Measurements from ENCODE around the gene TMEM88. TPM values are rescaled to one million over a fixed set of nuclear protein-coding genes. Genes with fewer than 3 reads are reported as not detected.

Gene TMEM88
- total RNA-seq, 1 donor from 2014 or later = 7.1 TPM

- TF ChIP-seq, protein P1, sequence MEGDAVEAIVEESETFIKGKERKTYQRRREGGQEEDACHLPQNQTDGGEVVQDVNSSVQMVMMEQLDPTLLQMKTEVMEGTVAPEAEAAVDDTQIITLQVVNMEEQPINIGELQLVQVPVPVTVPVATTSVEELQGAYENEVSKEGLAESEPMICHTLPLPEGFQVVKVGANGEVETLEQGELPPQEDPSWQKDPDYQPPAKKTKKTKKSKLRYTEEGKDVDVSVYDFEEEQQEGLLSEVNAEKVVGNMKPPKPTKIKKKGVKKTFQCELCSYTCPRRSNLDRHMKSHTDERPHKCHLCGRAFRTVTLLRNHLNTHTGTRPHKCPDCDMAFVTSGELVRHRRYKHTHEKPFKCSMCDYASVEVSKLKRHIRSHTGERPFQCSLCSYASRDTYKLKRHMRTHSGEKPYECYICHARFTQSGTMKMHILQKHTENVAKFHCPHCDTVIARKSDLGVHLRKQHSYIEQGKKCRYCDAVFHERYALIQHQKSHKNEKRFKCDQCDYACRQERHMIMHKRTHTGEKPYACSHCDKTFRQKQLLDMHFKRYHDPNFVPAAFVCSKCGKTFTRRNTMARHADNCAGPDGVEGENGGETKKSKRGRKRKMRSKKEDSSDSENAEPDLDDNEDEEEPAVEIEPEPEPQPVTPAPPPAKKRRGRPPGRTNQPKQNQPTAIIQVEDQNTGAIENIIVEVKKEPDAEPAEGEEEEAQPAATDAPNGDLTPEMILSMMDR (IDR thresholded peaks at IDR 0.05) = no peak
- no peak for ATAC-seq (ENCODE audit: low read depth)
- Mint-ChIP-seq H3K9me3 (no peaks in the 10 kb centered on the region), H3K36me3 (ENCODE audit: low read depth) (peaks cover 26% of the 10 kb centered on the region), H3K4me1 (peaks cover 68% of the 10 kb centered on the region), H3K27me3 (no peaks in the 10 kb centered on the region), H3K4me3 (peak overlapping the region; percentile 98), H3K27ac (peak overlapping the region; percentile 89)
- intact Hi-C loops (cut with micrococcal nuclease) = loop anchor here (1.0 to 2.0 kb wide), 3 partner anchors 10 to 826 kb away; partner anchors contain the start of gene ALOXE3
- DNase-seq = no peak
- POLR2A ChIA-PET = interaction anchor here (2.1 to 4.5 kb wide), 4 partner anchors 10 to 332 kb away, joined by 9 to 43 read pairs (median 21); partner anchors contain the start of genes CNTROB, TP53, TRAPPC1 and WRAP53
- CTCF ChIA-PET = interaction anchor here (1.0 to 1.2 kb wide), 3 partner anchors 10 to 16 kb away, joined by 3 to 4 read pairs (median 3); partner anchors contain the start of gene NAA38
Measured at GRCh38 chr17:7840875-7841274, 14.0 kb upstream of the TMEM88 start.

- H3K4me1 Mint-ChIP-seq = peaks cover 69% of the 10 kb centered on the region
- CTCF ChIA-PET = interaction anchor here (1.0 to 1.2 kb wide), 3 partner anchors 10 to 16 kb away, joined by 3 to 4 read pairs (median 3); partner anchors contain the start of gene NAA38
- H3K27me3 Mint-ChIP-seq = no peaks in the 10 kb centered on the region
- DNase-seq = no peak
- H3K9me3 Mint-ChIP-seq = no peaks in the 10 kb centered on the region
- TF ChIP-seq, protein P1 (IDR thresholded peaks at IDR 0.05) = no peak
- POLR2A ChIA-PET = interaction anchor here (0.7 to 5.1 kb wide), 15 partner anchors 8 to 454 kb away, joined by 3 to 136 read pairs (median 8); partner anchors contain the start of genes CHD3, CNTROB, CTC1 and CYB5D1
- peak overlapping the region; percentile 98 for H3K4me3 Mint-ChIP-seq
- H3K36me3 Mint-ChIP-seq (ENCODE audit: low read depth) = peaks cover 31% of the 10 kb centered on the region
- intact Hi-C loops (cut with micrococcal nuclease) = loop anchor here (1.0 to 2.0 kb wide), 3 partner anchors 10 to 827 kb away; partner anchors contain the start of gene ALOXE3
- ATAC-seq (ENCODE audit: low read depth) = peak; percentile 36
- H3K27ac Mint-ChIP-seq = peak overlapping the region; percentile 100
Measured at GRCh38 chr17:7841396-7841914, 13.4 kb upstream of the TMEM88 start.

- peak; percentile 90 for DNase-seq
- Mint-ChIP-seq H3K36me3 (ENCODE audit: low read depth) (peaks cover 34% of the 10 kb centered on the region), H3K4me3 (peak overlapping the region; percentile 98), H3K9me3 (no peaks in the 10 kb centered on the region), H3K27me3 (no peaks in the 10 kb centered on the region), H3K4me1 (peaks cover 68% of the 10 kb centered on the region), H3K27ac (peak overlapping the region; percentile 100)
- intact Hi-C loops (cut with micrococcal nuclease) = loop anchor here (1.0 to 2.0 kb wide), 8 partner anchors 9 to 827 kb away; partner anchors contain the start of genes ALOXE3, PHF23 and POLR2A
- ChIA-PET POLR2A (interaction anchor here (0.5 to 5.1 kb wide), 23 partner anchors 8 to 623 kb away, joined by 3 to 136 read pairs (median 5); partner anchors contain the start of genes CHD3, CNTROB, CTC1 and CYB5D1), CTCF (interaction anchor here (0.7 to 1.1 kb wide), 4 partner anchors 9 to 147 kb away, joined by 3 read pairs; partner anchors contain the start of gene NAA38)
- ATAC-seq (ENCODE audit: low read depth) = peak; percentile 23
- TF ChIP-seq, protein P1 (IDR thresholded peaks at IDR 0.05) = no peak
Measured at GRCh38 chr17:7841915-7842379, 12.9 kb upstream of the TMEM88 start.

DNA sequence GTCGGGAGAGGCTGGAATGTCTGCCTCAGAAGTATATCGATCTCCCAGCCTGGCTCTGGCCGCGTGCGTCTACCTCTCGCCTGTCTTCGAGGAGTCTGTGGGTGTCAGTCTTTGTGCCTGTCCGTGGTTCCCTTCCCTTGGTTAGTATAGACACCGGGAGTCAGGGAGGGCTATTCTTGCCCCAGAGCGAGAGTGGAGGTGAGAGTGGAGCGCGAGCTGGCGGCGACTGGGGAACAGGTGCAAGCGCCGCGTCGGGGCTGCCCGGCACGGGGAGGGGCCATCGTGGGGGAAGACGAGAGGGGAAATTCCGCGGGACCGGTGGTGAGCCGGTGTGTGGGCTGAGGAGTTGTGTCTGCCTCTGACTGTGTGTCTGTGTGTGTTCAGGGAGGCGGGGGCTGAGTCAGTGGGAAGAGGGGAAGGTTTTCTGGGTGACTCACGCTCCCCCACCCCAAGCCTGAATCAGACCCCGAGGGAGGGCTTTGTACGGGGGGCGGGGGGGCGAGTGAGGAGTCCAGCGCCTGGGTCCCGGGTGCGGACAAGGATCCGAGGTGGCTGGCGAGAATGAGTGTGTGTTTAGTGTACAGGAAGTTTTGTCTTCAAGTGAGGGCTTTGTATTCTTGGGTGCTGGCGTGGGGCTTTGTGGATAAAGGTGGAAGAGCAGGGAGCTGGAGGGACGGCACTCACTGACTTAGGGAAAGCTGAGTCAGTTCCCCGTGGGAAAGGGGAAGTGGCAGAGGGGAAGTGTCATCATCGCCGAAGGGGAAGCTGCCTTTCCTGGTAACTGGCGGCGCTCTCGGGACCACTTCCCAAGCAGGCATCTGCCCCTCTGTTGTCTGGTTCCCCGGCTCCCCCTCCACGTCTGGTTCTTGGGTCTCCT lies 12.2 kb upstream of the TMEM88 start:
- peak overlapping the region; percentile 98 for H3K4me3 Mint-ChIP-seq
- peak overlapping the region; percentile 100 for H3K27ac Mint-ChIP-seq
- H3K9me3 Mint-ChIP-seq = no peaks in the 10 kb centered on the region
- ChIA-PET CTCF (interaction anchor here (0.7 to 1.6 kb wide), 4 partner anchors 8 to 147 kb away, joined by 3 to 7 read pairs (median 3); partner anchors contain the start of gene KDM6B), POLR2A (interaction anchor here (0.5 to 5.1 kb wide), 29 partner anchors 8 to 623 kb away, joined by 3 to 136 read pairs (median 4); partner anchors contain the start of genes CHD3, CNTROB, CTC1 and CYB5D1)
- TF ChIP-seq, protein P1 (IDR thresholded peaks at IDR 0.05) = no peak
- peaks cover 40% of the 10 kb centered on the region for H3K36me3 Mint-ChIP-seq (ENCODE audit: low read depth)
- DNase-seq (peak; percentile 68), ATAC-seq (ENCODE audit: low read depth) (peak; percentile 40)
- intact Hi-C loops (cut with micrococcal nuclease) = loop anchor here (1.0 to 2.0 kb wide), 6 partner anchors 227 to 603 kb away; partner anchors contain the start of genes PHF23, POLR2A and RANGRF
- peaks cover 63% of the 10 kb centered on the region for H3K4me1 Mint-ChIP-seq
- H3K27me3 Mint-ChIP-seq = no peaks in the 10 kb centered on the region

All from activated B cell treated with CpG ODN at 0.5 μM for 24 hours (primary cell).